OCI-LY3 (cell line): ENCODE data around the gene PI4KB.

Experiments
- EZH2phosphoT487 ChIP-seq: fragments of 200-600 bp; shearing (Covaris generic); IDR thresholded peaks from 2 replicates; pipeline ENCODE4 v1.6.1; 2018; ENCODE audit warnings: antibody characterized with exemption, mixed run types, low read depth
- TF ChIP-seq, protein P1 (sequence below): fragments of 200-600, 300-600 bp; sonication (generic); IDR thresholded peaks from 2 replicates; pipeline ENCODE4 v1.5.1; 2014; ENCODE audit warnings: antibody characterized with exemption, low read length, low read depth

DNA sequence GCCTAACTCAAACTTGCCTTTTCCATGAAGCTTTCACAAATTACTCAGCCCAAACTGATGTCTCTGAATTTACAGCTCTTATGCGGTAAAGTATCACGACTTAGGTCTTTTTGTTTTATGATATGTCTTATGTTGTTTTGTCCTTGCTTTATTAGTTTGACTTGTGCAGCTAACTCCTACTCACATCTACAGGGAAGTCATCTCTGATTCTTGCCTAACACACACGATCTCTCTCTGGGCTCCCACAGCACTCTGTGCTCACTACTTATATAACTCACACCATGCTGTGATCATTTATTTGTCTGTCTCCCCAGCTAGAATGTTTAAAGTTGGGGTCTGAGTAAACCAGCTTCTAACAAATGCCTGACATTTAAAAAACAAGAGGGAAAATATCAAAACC lies 9.3 kb upstream of the PI4KB start:
- TF ChIP-seq, protein P1, sequence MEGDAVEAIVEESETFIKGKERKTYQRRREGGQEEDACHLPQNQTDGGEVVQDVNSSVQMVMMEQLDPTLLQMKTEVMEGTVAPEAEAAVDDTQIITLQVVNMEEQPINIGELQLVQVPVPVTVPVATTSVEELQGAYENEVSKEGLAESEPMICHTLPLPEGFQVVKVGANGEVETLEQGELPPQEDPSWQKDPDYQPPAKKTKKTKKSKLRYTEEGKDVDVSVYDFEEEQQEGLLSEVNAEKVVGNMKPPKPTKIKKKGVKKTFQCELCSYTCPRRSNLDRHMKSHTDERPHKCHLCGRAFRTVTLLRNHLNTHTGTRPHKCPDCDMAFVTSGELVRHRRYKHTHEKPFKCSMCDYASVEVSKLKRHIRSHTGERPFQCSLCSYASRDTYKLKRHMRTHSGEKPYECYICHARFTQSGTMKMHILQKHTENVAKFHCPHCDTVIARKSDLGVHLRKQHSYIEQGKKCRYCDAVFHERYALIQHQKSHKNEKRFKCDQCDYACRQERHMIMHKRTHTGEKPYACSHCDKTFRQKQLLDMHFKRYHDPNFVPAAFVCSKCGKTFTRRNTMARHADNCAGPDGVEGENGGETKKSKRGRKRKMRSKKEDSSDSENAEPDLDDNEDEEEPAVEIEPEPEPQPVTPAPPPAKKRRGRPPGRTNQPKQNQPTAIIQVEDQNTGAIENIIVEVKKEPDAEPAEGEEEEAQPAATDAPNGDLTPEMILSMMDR, result no peak
- TF ChIP-seq EZH2phosphoT487, result no peak
